Kidney (tissue), 14 donors: ENCODE measurements around the gene SPAAR. TPM values are rescaled to one million over a fixed set of nuclear protein-coding genes. Genes with fewer than 3 reads are reported as not detected.

Experiments used
- DNase-seq, 5 donors: peaks; one replicate each; pipeline ENCODE4 v3.0.0-alpha.2; 2013 to 2020
- FAIRE-seq: peaks from 2 replicates; lab custom pipeline; 2012; peaks lifted over from hg19 to GRCh38; lab: Jason Lieb, UNC
- H3K27ac ChIP-seq, 2 donors: one replicate each; pipeline ENCODE4 v1.7.0; 2013; ENCODE audit warnings: low read depth in 2 of 2, low read length in 2 of 2, inconsistent platforms in 1 of 2
- H3K27me3 ChIP-seq: one replicate; pipeline ENCODE4 v1.7.1; 2013; ENCODE audit warnings: low read length, inconsistent platforms; ENCODE audit not compliant: control insufficient read depth, insufficient read depth
- H3K36me3 ChIP-seq, 3 donors: one replicate each; pipeline versions ENCODE4 v1.7.0 to v1.7.1; 2013; ENCODE audit warnings: low read length in 3 of 3, control low read depth in 1 of 3, inconsistent platforms in 1 of 3; ENCODE audit not compliant: insufficient read depth in 3 of 3, control insufficient read depth in 2 of 3
- H3K4me1 ChIP-seq, 3 donors: one replicate each; pipeline versions ENCODE4 v1.7.0 to v1.7.1; 2013; ENCODE audit warnings: low read length in 3 of 3, inconsistent platforms in 1 of 3, low read depth in 1 of 3; ENCODE audit not compliant: control insufficient read depth in 2 of 3, insufficient read depth in 2 of 3
- H3K4me3 ChIP-seq, 3 donors: one replicate each; pipeline versions ENCODE4 v1.7.0 to v1.8.1; 2013; ENCODE audit warnings: low read length in 3 of 3, control low read depth in 1 of 3, inconsistent platforms in 1 of 3
- H3K9ac ChIP-seq, 3 donors: one replicate each; pipeline versions ENCODE4 v1.7.0 to v1.7.1; 2013; ENCODE audit warnings: low read length in 3 of 3, control low read depth in 1 of 3, inconsistent platforms in 1 of 3
- H3K9me3 ChIP-seq, 3 donors: one replicate each; pipeline versions ENCODE4 v1.7.0 to v1.7.1; 2013; ENCODE audit warnings: low read length in 3 of 3, control low read depth in 1 of 3, inconsistent platforms in 1 of 3; ENCODE audit not compliant: control insufficient read depth in 2 of 3, insufficient read depth in 1 of 3
- CTCF ChIP-seq: IDR thresholded peaks from 3 replicates; pipeline ENCODE4 v1.5.1; 2012; ENCODE audit warnings: mild to moderate bottlenecking, moderate library complexity, borderline replicate concordance; ENCODE audit not compliant: insufficient read depth; ENCODE audit errors: extremely low read depth
- intact Hi-C: fragments of 100-400 bp; cut with DNase I; formaldehyde crosslinking; loops from one replicate; pipeline ENCODE4 v1.11.1; 2022
- polyA plus RNA-seq: library from polyadenylated mRNA; stranded (reverse); fragments of 350-450 nt; fragmentation: Illumina TruSeq; extraction: RNeasy Lipid Tissue Mini Kit (QIAGEN cat#74804); gene quantifications from one replicate; pipeline ENCODE4 v1.2.3, GENCODE V29; 2014; ENCODE audit warnings: low read depth, low replicate concordance; ENCODE audit not compliant: insufficient read depth
- total RNA-seq: library from RNA; stranded (reverse); fragmentation: NEBNext Ultra II Directional; extraction: Animal tissue kit (Norgen Biotek cat#: 25700); gene quantifications from one replicate; pipeline ENCODE4 v1.2.1, GENCODE V29; 2021
- donor health status: control.
- donor health status: control.
- donor health status: control.
- donor health status: control.
- donor health status: control.
- donor health status: DM: yes; HTN: yes; CAD: no.
- donor health status: Normal renal cell carcinoma (clear cell type).

The SPAAR gene
- total and polyA plus RNA-seq, 2 donors from 2014 or later, result 3.2 to 5.3 TPM

- no peak for TF ChIP-seq CTCF
- Histone ChIP-seq H3K4me1 (no peaks in the 10 kb centered on the region), H3K27ac (no peak overlapping the region), H3K4me3 (no peak overlapping the region), H3K27me3 (no peaks in the 10 kb centered on the region), H3K9ac (no peak overlapping the region), H3K9me3 (no peaks in the 10 kb centered on the region), H3K36me3 (no peaks in the 10 kb centered on the region)
- intact Hi-C loops, result no loop called here
- FAIRE-seq (no peak), DNase-seq (no peak)
Observed at GRCh38 chr9:35862328-35862727, 47.0 kb upstream of the SPAAR start.

- Histone ChIP-seq H3K9ac (no peak overlapping the region), H3K4me3 (no peak overlapping the region), H3K4me1 (no peaks in the 10 kb centered on the region), H3K36me3 (no peaks in the 10 kb centered on the region), H3K27ac (no peak overlapping the region), H3K27me3 (no peaks in the 10 kb centered on the region), H3K9me3 (no peaks in the 10 kb centered on the region)
- no peak for TF ChIP-seq CTCF
- DNase-seq, result no peak
- intact Hi-C loops, result no loop called here
- FAIRE-seq, result no peak
Observed at GRCh38 chr9:35863583-35863982, 45.7 kb upstream of the SPAAR start.

GRCh38 chr9:35864695-35865255 lies 44.5 kb upstream of the SPAAR start:
- DNase-seq, result no peak
- Histone ChIP-seq H3K4me1 (no peaks in the 10 kb centered on the region), H3K27ac (no peak overlapping the region), H3K36me3 (no peaks in the 10 kb centered on the region), H3K4me3 (no peak overlapping the region), H3K27me3 (no peaks in the 10 kb centered on the region), H3K9ac (no peak overlapping the region), H3K9me3 (no peaks in the 10 kb centered on the region)
- TF ChIP-seq CTCF, result no peak
- no peak for FAIRE-seq
- intact Hi-C loops, result no loop called here

GRCh38 chr9:35867538-35867937 lies 41.8 kb upstream of the SPAAR start:
- Histone ChIP-seq H3K4me1 (no peaks in the 10 kb centered on the region), H3K27me3 (no peaks in the 10 kb centered on the region), H3K9ac (no peak overlapping the region), H3K27ac (no peak overlapping the region), H3K36me3 (no peaks in the 10 kb centered on the region), H3K9me3 (no peaks in the 10 kb centered on the region), H3K4me3 (no peak overlapping the region)
- DNase-seq, result no peak
- FAIRE-seq, result no peak
- TF ChIP-seq CTCF, result no peak
- intact Hi-C loops, result no loop called here
